Mesothelial cell of epicardium (in vitro differentiated cells): ENCODE results near the gene AP1M2. TPM values are rescaled to one million over a fixed set of nuclear protein-coding genes. Genes with fewer than 3 reads are reported as not detected.

Source experiments
- DNase-seq, 2 experiments: peaks; one replicate each; pipeline ENCODE4 v3.0.0; 2021; ENCODE audit warnings: low spot score in 2 of 2; ENCODE audit not compliant: unreplicated experiment in 2 of 2
- H3K27ac Mint-ChIP-seq: 2 replicates; pipeline ENCODE4 v1.8.0; 2021; ENCODE audit warnings: mixed read lengths
- H3K27me3 Mint-ChIP-seq: 2 replicates; pipeline ENCODE4 v1.8.0; 2021; ENCODE audit warnings: low read depth, mixed read lengths
- H3K36me3 Mint-ChIP-seq: 2 replicates; pipeline ENCODE4 v1.8.0; 2021; ENCODE audit warnings: mixed read lengths
- H3K4me1 Mint-ChIP-seq: 2 replicates; pipeline ENCODE4 v1.8.0; 2021; ENCODE audit warnings: mixed read lengths
- H3K4me3 Mint-ChIP-seq: 2 replicates; pipeline ENCODE4 v1.8.0; 2021; ENCODE audit warnings: mild to moderate bottlenecking, moderate library complexity, mixed read lengths
- H3K9me3 Mint-ChIP-seq: 2 replicates; pipeline ENCODE4 v1.8.0; 2021; ENCODE audit warnings: mixed read lengths
- total RNA-seq: library from RNA; stranded (reverse); gene quantifications from 3 replicates; pipeline ENCODE4 v1.2.1, GENCODE V29; 2021
- TF ChIP-seq, protein P1 (sequence below): fragments of 200-600 bp; sonication (generic); IDR thresholded peaks from one replicate; pipeline ENCODE4 v1.5.0; 2021; ENCODE audit warnings: antibody characterized with exemption; ENCODE audit not compliant: unreplicated experiment

AP1M2 gene
- total RNA-seq, 1 donor from 2014 or later: 25.9 TPM

DNA sequence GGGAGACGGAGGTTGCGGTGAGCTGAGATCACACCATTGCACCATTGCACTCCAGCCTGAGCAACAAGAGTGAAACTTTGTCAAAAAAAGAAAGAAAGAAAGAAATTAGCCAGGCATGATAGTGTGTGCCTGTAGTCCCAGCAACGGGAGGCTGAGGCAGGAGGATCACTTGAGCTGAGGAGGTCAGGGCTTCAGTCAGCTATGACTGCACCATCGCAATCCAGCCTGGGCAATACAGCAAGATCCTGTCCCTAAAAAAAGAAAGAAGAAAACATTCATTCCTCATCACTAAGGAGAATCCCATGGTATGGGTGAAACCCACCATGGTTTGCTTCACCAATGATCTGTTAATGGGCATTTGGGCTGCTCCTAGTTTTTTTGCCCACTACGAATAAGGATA is 13.0 kb upstream of the AP1M2 start:
- Mint-ChIP-seq H3K36me3 (no peaks in the 10 kb centered on the region), H3K27ac (no peak overlapping the region), H3K4me3 (no peak overlapping the region), H3K4me1 (peaks cover 19% of the 10 kb centered on the region), H3K27me3 (peaks cover 1% of the 10 kb centered on the region), H3K9me3 (no peaks in the 10 kb centered on the region)
- no peak for DNase-seq
- TF ChIP-seq, protein P1, sequence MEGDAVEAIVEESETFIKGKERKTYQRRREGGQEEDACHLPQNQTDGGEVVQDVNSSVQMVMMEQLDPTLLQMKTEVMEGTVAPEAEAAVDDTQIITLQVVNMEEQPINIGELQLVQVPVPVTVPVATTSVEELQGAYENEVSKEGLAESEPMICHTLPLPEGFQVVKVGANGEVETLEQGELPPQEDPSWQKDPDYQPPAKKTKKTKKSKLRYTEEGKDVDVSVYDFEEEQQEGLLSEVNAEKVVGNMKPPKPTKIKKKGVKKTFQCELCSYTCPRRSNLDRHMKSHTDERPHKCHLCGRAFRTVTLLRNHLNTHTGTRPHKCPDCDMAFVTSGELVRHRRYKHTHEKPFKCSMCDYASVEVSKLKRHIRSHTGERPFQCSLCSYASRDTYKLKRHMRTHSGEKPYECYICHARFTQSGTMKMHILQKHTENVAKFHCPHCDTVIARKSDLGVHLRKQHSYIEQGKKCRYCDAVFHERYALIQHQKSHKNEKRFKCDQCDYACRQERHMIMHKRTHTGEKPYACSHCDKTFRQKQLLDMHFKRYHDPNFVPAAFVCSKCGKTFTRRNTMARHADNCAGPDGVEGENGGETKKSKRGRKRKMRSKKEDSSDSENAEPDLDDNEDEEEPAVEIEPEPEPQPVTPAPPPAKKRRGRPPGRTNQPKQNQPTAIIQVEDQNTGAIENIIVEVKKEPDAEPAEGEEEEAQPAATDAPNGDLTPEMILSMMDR: no peak

DNA sequence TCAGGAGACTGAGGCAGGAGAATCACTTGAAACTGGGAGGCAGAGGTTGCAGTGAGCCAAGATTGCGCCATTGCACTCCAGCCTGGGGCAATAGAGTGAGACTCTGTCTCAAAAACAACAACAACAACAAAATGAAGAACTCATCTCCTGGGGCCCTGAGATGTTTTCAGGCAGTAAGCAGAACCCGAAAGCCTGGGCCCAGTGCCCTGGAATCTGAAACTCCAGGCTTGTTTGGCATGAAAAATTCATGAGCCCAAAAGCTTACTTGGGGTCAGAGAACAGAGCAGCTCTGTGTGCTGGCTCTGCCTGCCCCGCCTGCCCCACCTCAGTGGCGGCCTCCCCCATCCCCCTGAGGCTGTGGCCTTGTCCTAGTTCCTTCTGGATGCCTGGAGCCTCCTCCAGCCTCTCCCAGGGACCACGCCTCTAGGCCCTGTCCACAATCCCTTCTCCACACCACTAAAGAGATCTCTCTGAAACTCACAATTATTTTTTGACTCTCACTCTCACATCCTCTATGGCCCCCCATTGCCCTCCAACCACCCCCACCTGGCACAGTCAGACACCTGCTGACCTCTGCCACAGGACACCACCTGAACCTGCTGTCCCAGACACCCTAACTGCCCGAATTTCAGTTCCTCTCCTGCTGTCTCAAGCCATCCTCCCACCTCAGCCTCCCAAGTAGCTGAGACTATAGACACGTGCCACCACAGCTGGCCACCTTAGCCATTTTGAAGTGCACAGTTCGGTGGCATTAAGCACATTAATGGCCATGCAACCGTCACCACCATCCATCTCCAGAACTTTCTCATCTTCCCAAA is 6.9 kb upstream of the AP1M2 start:
- TF ChIP-seq, protein P1: no peak
- no peaks in the 10 kb centered on the region for H3K36me3 Mint-ChIP-seq
- no peaks in the 10 kb centered on the region for H3K27me3 Mint-ChIP-seq
- H3K9me3 Mint-ChIP-seq: no peaks in the 10 kb centered on the region
- DNase-seq: no peak
- H3K4me3 Mint-ChIP-seq: no peak overlapping the region
- no peak overlapping the region for H3K27ac Mint-ChIP-seq
- peaks cover 5% of the 10 kb centered on the region for H3K4me1 Mint-ChIP-seq

DNA sequence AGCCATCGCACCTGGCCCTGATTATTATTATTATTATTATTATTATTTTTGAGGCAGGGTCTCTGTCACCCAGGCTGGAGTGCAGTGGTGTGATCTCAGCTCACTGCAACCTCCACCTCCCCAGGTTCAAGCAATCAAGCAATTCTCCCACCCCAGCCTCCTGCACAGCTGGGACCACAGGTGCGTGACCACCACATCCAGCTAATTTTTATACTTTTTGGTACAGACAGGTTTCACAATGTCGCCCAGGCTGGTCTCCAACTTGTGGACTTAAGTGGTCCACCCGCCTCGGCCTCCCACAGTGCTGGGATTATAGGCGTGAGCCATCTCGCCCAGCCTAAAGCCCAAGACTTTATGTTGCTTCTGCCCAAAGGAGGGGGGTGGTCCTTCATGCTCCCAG is 6.0 kb upstream of the AP1M2 start:
- peaks cover 5% of the 10 kb centered on the region for H3K4me1 Mint-ChIP-seq
- H3K36me3 Mint-ChIP-seq: no peaks in the 10 kb centered on the region
- H3K27me3 Mint-ChIP-seq: no peaks in the 10 kb centered on the region
- TF ChIP-seq, protein P1: no peak
- DNase-seq: no peak
- no peak overlapping the region for H3K27ac Mint-ChIP-seq
- H3K9me3 Mint-ChIP-seq: no peaks in the 10 kb centered on the region
- no peak overlapping the region for H3K4me3 Mint-ChIP-seq

DNA sequence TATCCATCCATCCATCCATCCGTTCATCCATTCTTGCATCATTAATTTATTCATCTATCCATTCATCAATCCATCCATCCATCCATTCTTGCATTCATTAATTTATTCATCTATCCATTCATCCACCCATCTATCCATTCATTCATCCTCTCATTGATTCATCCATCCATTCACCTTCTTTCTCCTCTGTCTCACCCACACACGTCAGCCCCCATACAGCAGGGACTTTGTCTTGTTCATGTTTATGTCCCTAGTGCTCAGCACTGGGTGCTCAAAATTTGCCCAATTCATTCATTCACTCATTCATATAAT is 683 bp upstream of the AP1M2 start:
- no peak overlapping the region for H3K27ac Mint-ChIP-seq
- TF ChIP-seq, protein P1: no peak
- H3K9me3 Mint-ChIP-seq: no peaks in the 10 kb centered on the region
- H3K27me3 Mint-ChIP-seq: peaks cover 24% of the 10 kb centered on the region
- H3K36me3 Mint-ChIP-seq: no peaks in the 10 kb centered on the region
- H3K4me1 Mint-ChIP-seq: peaks cover 5% of the 10 kb centered on the region
- no peak for DNase-seq
- peak overlapping the region; percentile 74 for H3K4me3 Mint-ChIP-seq

DNA sequence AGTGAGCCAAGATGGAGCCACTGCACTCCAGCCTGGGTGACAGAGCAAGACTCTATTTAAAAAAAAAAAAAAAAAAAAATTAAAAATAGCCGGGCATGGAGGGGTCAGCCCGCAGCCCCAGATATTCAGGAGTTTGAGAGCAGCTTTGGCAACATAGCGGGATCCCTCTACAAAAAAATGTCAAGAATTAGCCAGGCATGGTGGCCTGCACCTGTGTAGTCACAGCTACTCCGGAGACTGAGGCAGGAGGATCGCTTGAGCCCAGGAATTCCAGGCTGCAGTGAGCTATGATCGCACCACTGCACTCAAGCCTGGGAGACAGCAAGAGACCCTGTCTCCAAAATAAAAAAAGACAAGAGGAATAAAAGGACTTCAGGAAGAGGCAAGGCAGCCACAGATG is 716 bp downstream of the AP1M2 start:
- H3K27ac Mint-ChIP-seq: no peak overlapping the region
- H3K9me3 Mint-ChIP-seq: no peaks in the 10 kb centered on the region
- peaks cover 5% of the 10 kb centered on the region for H3K4me1 Mint-ChIP-seq
- no peaks in the 10 kb centered on the region for H3K36me3 Mint-ChIP-seq
- TF ChIP-seq, protein P1: no peak
- no peak for DNase-seq
- H3K4me3 Mint-ChIP-seq: peak overlapping the region; percentile 74
- H3K27me3 Mint-ChIP-seq: peaks cover 24% of the 10 kb centered on the region
